ENCODE measurements around the gene INVS.
A peak's percentile ranks its signal among the peaks of the same experiment; 100 is the strongest.
"Not testable (repeated sequence)": the region's sequence is repeated elsewhere in the genome, so short reads cannot be mapped to it uniquely, and the experiment has no call there.

Gene INVS

DNA sequence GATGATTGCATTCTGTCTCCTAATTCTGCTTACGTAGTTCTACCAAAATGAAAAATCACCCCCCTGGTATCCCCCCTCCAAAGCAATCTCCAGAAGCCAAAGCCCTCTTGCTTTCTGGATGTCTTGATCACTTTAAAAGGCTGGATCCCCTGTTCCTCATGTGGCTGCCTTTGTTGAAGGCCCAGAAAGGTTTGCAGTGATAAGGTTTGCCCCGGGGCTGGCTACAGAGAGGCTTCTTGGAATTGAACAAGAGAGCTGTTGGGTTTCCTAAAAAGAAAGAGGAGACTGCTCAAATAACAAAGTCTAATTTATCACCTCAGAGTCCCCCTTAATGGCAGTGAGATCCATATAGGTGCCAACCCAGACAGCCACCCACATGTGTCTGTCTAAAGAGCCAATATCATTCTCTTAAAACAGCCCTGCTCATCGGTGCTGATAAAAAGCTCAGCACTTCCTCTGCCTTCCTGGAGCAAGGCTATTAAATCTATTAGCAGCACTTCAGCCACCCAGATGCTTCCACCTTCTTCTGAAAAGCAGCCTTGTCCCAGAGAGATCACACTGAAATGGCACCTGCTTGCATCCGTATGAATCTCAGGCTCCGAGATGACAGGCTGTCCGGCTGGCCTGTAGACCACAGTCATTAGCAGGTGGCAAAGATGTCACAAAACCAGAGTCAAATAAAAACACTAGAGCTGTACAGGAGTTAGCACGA, 182.8 kb downstream of the INVS start:
- DNase-seq = no peak

DNA sequence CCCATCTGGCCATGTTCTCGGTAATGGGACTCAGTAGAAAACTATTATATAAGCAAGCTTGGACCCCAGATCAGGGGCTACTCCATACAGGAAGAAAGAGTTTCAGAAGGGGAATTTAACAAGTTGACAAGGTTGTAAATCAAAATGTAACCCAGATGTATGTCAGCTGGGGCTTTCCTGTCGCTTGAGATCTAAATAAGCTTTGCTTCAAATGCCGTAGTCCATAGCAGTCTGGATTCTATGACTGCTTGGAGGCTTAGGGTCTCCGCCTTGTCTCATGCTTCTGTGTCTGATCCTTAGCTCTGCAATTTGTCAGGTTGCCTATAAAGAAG, 183.3 kb downstream of the INVS start:
- no peak for DNase-seq

GRCh38 chr9:100284247-100284646, 185.2 kb downstream of the INVS start:
- no peak for DNase-seq

DNA sequence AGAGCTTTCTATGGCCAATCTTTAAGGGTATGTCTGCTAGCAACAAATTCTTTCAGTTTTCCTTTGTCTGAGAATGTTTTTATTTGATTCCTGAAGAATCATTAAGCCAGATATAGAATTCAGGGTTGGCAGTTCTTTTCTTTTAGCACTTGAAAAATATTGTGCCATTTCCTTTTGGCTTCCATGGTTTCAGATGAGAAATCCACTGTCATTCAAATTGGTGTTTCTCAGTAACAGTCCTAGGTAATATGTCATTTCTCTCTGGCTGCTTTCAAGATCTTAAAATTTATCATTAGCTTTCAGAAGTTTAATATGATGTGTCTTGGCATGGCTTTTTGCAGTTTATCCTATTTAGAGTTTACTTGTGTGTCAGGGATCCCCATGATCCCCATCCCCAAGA, 186.0 kb downstream of the INVS start:
- DNase-seq = no peak

- DNase-seq = no peak
These were observed 186.6 kb downstream of the INVS start for GRCh38 chr9:100285601-100286000.

GRCh38 chr9:100286257-100286656, 187.2 kb downstream of the INVS start:
- no peak for DNase-seq

GRCh38 chr9:100287186-100287585, 188.1 kb downstream of the INVS start:
- DNase-seq = no peak

DNA sequence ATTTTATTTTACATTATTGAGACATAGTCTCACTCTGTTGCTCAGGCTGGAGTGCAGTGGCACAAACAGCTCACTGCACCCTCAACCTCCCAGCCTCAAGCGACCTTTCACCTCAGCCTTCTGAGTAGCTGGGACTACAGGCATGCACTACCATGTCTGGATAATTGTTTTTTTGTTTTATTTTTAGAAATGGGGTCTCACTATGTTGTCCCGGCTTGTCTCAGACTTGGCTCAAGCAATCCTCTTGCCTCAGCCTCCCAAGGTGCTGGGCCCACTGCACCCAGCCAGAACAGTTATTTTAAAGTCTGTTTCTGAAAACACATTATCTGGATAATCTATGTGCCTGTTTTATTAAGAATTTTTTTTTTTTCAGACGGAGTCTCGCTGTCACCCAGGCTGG, 191.7 kb downstream of the INVS start:
- no peak for DNase-seq

GRCh38 chr9:100292414-100292813, 193.4 kb downstream of the INVS start:
- no peak for DNase-seq

DNA sequence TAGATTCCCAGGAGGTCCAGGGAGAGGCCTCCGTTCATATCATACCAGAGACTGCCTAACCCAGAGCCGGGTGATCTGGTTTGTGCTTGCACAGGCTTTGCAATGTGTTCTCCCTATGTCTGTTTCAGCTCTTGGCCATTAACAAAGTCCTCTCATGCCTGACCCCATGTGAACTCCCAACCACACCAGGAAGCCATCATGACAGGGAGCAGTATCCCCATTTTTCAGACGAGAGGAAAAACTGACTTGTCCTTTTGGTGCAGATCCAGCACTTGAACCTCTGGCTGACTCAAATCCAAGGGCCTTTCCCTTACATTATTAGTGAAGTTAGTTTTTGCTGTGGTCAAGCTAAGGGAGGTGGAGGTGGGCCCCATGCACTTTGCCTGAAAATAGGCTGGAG, 195.3 kb downstream of the INVS start:
- DNase-seq = no peak

DNA sequence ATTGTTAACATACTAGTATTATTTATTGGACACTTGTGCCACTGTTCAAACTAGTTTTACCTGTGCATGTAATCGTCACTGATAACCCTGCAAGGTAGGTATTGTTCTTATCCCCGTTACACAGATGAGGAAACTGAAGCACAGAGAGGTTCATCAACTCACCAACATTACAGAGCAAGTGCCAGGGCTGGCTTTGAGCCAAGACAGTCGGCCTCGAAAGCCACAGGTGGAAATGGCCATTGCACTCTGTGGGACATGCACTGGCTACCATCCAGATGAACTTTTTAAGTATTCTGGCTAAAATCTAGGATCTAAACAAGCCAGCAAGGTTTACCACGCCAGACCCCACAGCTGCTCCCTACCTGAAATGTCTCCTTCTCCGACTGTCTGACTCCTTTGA, 195.8 kb downstream of the INVS start:
- no peak for DNase-seq

DNA sequence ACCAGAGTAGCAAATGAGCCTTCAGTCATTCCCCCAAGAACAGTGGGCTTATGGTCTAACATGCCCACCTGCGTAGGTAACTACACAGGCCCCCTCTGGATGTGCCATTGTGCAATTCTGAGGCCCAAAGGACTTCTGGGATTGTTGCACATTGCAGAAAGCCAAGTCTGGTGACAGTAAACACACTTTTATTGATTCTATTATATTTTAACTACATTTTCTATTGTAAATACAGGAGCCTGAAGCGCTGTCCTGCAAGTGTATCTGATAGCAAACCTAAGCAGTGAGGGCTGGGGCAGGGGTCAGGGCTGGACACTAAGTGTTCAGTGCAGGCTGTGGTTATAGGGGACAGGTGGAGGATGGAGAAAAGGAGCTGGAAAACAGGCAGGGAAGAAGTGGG, 196.2 kb downstream of the INVS start:
- DNase-seq = no peak

DNA sequence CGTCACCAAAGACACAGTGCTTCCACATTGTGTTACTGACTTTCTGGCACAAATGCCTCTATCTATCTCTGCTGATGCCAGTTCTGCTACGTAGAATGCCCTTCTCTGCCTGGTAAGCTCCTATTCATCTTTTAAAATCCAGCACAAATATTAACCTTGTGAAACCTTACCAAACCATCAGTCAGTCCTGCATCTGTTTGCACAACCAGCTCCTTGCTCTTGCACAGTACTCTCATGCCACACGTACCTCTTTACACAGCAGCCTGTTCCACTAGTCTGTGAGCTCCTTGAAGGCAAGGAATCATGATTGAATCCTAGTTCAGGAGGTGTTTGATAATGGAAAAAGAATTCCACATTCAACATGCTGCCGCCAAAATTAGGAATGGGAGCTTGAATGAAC, 197.4 kb downstream of the INVS start:
- DNase-seq = no peak

- DNase-seq = no peak
These were observed 199.3 kb downstream of the INVS start for GRCh38 chr9:100298378-100298777.

DNA sequence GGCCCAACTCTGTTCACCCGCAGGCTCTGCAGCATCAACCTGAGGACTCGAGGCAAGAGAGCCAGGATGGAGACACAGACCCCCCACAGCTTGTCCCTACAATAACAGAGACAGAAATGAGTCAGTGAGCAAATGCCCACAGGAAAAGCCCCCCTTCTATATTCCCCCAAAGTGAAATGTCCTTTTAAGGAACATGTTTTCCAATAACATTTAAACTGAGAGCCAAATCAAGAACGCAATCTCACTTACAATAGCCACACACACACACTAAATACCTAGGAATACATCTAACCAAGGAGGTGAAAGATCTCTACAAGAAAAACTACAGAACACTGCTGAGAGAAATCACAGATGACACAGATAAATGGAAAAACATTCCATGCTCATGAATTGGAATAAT, 204.7 kb downstream of the INVS start:
- DNase-seq = no peak

DNA sequence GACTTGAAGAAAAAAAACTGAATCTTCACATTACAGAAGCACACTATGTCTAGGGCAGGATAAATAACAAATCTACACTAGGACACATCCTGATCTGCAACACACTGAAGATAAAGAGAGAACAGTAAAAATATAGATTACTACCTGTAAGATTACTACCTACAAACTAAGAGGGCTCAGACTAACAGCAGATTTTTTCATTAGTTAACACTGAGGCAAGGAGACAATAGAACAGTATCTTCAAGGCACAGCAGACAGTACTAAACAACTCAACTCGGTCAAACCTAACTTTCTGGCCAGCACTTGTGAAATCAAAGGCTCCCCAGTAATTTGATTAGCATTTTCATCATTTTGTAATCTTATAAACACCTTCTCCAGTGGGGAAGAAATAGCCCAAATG, 207.2 kb downstream of the INVS start:
- DNase-seq = no peak

GRCh38 chr9:100307080-100307479, 208.0 kb downstream of the INVS start:
- no peak for DNase-seq

DNA sequence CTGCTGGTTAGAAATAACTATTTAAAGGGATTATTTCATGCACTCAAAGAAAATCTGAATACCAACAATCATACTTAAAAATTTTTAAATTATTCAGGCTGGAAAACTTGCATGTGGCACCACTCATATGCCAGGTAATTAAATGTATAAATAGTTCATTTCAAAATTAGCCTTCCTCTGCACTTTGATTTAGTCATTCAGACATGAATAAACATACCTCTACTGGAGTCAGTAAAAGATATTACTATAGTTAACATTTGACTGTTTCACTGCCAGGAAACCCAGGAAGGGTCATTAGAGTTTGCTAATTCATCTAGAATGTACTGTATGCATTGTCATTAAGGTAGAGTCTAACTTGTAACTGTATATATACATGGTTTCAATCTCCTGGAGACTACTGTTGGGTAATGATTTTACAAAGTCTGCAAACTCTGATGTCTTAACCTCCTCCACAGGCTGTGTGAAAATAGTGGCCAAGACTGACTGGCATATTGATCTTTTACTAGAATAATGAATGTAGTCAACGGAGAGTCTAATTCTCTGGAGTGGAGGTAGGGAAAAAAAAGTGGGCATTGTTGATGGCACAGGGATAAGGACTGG, 210.0 kb downstream of the INVS start:
- no peak for DNase-seq

DNA sequence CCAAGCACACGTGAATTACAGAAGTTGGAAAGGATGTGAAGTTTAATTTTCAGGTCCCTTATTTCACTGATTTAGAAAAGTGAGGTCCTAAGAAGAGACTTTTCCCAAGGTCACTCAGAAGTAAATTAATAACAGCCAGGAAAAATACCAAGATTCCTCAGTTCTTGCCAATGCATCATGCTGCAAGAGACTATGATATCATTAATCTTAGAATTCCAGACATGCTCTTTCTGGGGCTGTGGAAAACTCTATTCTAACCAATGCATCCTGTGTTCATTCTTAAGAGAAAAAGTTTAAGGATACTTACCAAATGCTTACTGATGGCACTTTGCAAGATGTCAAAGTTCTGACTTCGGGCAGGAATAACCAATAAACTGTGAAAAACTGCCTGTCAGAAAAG, 210.9 kb downstream of the INVS start:
- DNase-seq = no peak

DNA sequence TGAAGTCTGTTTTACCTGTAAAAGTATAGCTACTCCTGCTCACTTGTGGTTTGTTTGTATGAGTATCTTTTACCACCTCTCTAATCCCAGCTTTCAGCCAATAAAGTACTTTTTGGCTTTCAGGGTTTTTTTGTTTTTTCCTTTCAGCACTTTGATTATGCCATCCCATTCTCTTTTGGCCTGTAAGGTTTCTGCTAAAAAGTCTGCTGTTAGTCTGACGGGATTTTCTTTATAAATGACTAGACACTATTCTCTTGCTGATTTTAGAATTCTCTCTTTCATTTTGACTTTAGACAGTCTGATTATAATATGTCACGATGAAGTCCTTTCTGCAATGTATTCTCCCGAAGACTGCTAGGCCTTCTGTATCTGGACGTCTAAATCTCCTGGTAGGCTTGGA, 216.5 kb downstream of the INVS start:
- DNase-seq = no peak

DNA sequence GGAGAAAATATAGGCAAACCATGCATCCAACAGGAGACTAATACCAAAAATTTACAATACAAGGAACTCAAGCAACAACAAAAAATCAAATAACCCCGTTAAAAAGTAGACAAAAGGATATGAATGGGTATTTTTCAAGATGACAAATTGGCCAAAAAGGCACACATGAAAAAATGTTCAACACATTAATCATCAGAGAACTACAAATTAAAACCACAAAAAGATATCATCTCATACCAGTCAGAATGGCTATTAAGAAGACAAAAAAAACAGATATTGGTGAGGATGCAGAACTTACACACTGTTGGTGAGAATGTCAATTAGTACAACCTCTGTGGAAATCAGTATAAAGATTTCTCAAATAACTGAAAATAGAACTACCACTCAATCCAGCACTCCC, 218.7 kb downstream of the INVS start:
- DNase-seq = no peak

- DNase-seq = peak; percentile 28
These were observed 224.0 kb downstream of the INVS start for GRCh38 chr9:100322954-100323536.

DNA sequence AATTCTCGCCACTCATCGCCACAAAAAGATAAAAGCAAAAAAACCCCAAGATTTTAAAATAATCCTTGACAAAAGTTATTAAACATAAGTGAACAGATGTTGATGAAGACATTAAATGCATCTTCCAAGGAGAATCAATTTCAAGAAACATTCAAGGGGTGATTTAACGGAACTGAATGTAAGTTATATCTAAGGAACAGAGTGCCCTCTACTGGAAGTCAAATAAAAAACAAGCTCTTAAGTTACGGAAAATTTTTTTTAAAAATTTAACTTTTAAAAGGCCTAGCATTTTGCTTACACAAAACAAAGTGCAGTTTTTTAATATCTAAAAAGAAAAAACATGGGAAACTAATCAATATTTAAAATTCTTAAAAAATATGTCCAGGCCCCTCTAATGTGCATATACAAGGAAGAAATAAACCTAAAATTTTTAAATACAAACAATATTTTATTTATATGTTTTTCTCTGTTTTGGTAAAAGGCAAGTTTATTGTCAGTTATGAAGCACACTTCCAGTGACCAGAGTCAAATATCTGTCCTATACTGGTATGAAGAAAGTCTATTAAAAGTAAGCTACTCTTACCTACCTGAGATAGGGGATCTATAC, 225.7 kb downstream of the INVS start:
- no peak for DNase-seq

DNA sequence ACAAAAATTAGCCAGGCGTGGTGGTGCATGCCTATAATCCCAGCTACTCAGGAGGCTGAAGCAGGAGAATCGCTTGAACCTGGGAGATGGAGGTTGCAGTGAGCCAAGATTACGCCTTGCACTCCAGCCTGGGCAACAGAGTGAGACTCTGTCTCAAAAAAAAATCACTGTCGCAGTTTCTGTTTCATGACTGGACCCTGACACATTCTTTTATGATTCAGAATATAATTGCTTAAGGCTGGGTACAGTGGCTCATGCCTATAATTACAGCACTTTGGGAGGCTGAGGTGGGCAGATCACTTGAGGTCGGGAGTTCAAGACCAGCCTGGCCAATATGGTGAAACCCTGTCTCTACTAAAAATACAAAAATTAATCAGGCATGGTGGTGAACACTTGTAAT, 239.7 kb downstream of the INVS start:
- not testable (repeated sequence) for DNase-seq

All from femur (tissue), 1 donor.